GM23338 (cell line): ENCODE measurements around the gene COX6B2. TPM values are rescaled to one million over a fixed set of nuclear protein-coding genes. Genes with fewer than 3 reads are reported as not detected.

ENCODE experiments used
- ATAC-seq: fragments of 200-7000 bp; cut with Tn5 transposase; 3 replicates; pipeline ENCODE4 v1.9.1; 2020
- DNase-seq: peaks from one replicate; pipeline ENCODE4 v3.0.0-alpha.2; 2015; ENCODE audit warnings: low spot score
- H2AFZ ChIP-seq: fragments of 200-600 bp; sonication (generic); 2 replicates; pipeline ENCODE4 v1.8.0; 2016; ENCODE audit warnings: antibody characterized with exemption, mild to moderate bottlenecking, moderate library complexity
- H3F3A ChIP-seq: fragments of 200-600 bp; sonication (generic); replicated peaks from 2 replicates; pipeline ENCODE4 v1.8.0; 2017; ENCODE audit warnings: antibody characterized with exemption, mixed run types, low read depth
- H3K27ac ChIP-seq: fragments of 200-600 bp; sonication (generic); 2 replicates; pipeline ENCODE4 v1.6.1; 2016; ENCODE audit warnings: low read depth
- H3K27me3 ChIP-seq: fragments of 200-600 bp; sonication (generic); 2 replicates; pipeline ENCODE4 v1.8.0; 2016; ENCODE audit warnings: mild to moderate bottlenecking, mixed run types, moderate library complexity; ENCODE audit not compliant: insufficient read depth
- H3K36me3 ChIP-seq: fragments of 200-600 bp; sonication (generic); 2 replicates; pipeline ENCODE4 v1.8.0; 2016; ENCODE audit warnings: mild to moderate bottlenecking; ENCODE audit not compliant: insufficient read depth
- H3K4me1 ChIP-seq: fragments of 200-600 bp; sonication (generic); 2 replicates; pipeline ENCODE4 v1.8.0; 2016; ENCODE audit warnings: mild to moderate bottlenecking, moderate library complexity; ENCODE audit not compliant: insufficient read depth
- H3K4me2 ChIP-seq: fragments of 200-600 bp; sonication (generic); 2 replicates; pipeline ENCODE4 v1.7.1; 2017; ENCODE audit warnings: mixed run types
- H3K4me3 ChIP-seq: fragments of 200-600 bp; sonication (generic); 2 replicates; pipeline ENCODE4 v1.6.1; 2016; ENCODE audit warnings: mixed run types
- H3K79me2 ChIP-seq: fragments of 200-600 bp; sonication (generic); replicated peaks from 2 replicates; pipeline ENCODE4 v1.8.0; 2017; ENCODE audit warnings: mild to moderate bottlenecking; ENCODE audit not compliant: insufficient read depth
- H3K9me2 ChIP-seq: fragments of 200-600 bp; sonication (generic); 2 replicates; pipeline ENCODE4 v1.8.0; 2017; ENCODE audit not compliant: insufficient read depth
- H4K20me1 ChIP-seq: fragments of 200-600 bp; sonication (generic); replicated peaks from 2 replicates; pipeline ENCODE4 v1.8.0; 2017; ENCODE audit warnings: mild to moderate bottlenecking; ENCODE audit not compliant: insufficient read depth
- H3K27ac Mint-ChIP-seq: 2 replicates; pipeline ENCODE4 v1.8.0; 2020; ENCODE audit warnings: inconsistent platforms, mild to moderate bottlenecking, moderate library complexity, mixed read lengths
- H3K27me3 Mint-ChIP-seq: 3 replicates; pipeline ENCODE4 v1.8.0; 2022; ENCODE audit warnings: low read depth, mild to moderate bottlenecking, moderate library complexity, mixed read lengths, inconsistent platforms; ENCODE audit not compliant: insufficient read depth, poor library complexity
- H3K36me3 Mint-ChIP-seq: 3 replicates; pipeline ENCODE4 v1.8.0; 2021; ENCODE audit warnings: low read depth, mild to moderate bottlenecking, inconsistent platforms, moderate library complexity, mixed read lengths
- H3K4me1 Mint-ChIP-seq: 3 replicates; pipeline ENCODE4 v1.8.0; 2020; ENCODE audit warnings: mild to moderate bottlenecking, inconsistent platforms, mixed read lengths
- H3K4me3 Mint-ChIP-seq: 3 replicates; pipeline ENCODE4 v1.8.0; 2021; ENCODE audit warnings: moderate library complexity, mild to moderate bottlenecking, inconsistent platforms, mixed read lengths
- H3K9me3 Mint-ChIP-seq: 3 replicates; pipeline ENCODE4 v1.8.0; 2020; ENCODE audit warnings: moderate library complexity, mild to moderate bottlenecking, inconsistent platforms, mixed read lengths
- ETS1 ChIP-seq: IDR thresholded peaks from 2 replicates; pipeline ENCODE4 v1.6.1; 2016; ENCODE audit warnings: antibody characterized with exemption
- POLR2AphosphoS5 ChIP-seq: IDR thresholded peaks from 2 replicates; pipeline ENCODE4 v1.6.1; 2016; ENCODE audit warnings: antibody characterized with exemption, low read depth
- REST ChIP-seq: IDR thresholded peaks from one replicate; pipeline ENCODE4 v1.6.1; 2018; ENCODE audit warnings: antibody characterized with exemption; ENCODE audit not compliant: unreplicated experiment
- ZNF114 ChIP-seq: fragments of 250-450 bp; sonication (Bioruptor Pico); IDR thresholded peaks from 2 replicates; pipeline ENCODE4 v1.5.0; 2020; ENCODE audit warnings: mild to moderate bottlenecking, moderate library complexity
- ZNF331 ChIP-seq: fragments of 250-450 bp; sonication (Bioruptor Pico); IDR thresholded peaks from 2 replicates; pipeline ENCODE4 v1.5.0; 2020; ENCODE audit warnings: low read depth, mild to moderate bottlenecking, moderate library complexity
- polyA plus RNA-seq: library from polyadenylated mRNA; unstranded; fragments of >200 nt; fragmentation: Nextera tagmentation; extraction: Ambion mirVana; gene quantifications from 2 replicates; pipeline ENCODE4 v1.2.1, GENCODE V29; 2016
- total RNA-seq: library from RNA; depleted of rRNA; stranded (reverse); fragments of >200 nt; shearing (Covaris generic); gene quantifications from 2 replicates; pipeline ENCODE4 v1.2.3, GENCODE V29; 2014

Gene COX6B2
- total and polyA plus RNA-seq, 2 experiments from 2014 or later, result 2.7 to 5.3 TPM

GRCh38 chr19:55305491-55305890, 49.0 kb downstream of the COX6B2 start:
- Mint-ChIP-seq H3K9me3 (no peaks in the 10 kb centered on the region; the same call in 2 of the 3 replicates), H3K4me3 (no peak overlapping the region; the same call in 2 of the 3 replicates), H3K36me3 (peaks cover 63% of the 10 kb centered on the region), H3K4me1 (peaks cover 20% of the 10 kb centered on the region), H3K27me3 (peaks cover 18% of the 10 kb centered on the region), H3K27ac (no peak overlapping the region)
- Histone ChIP-seq H3K27ac (no peak overlapping the region), H3K79me2 (no peaks in the 10 kb centered on the region), H3K4me1 (peaks cover 10% of the 10 kb centered on the region), H4K20me1 (no peaks in the 10 kb centered on the region; the same call in 1 of the 2 replicates), H3K9me2 (no peaks in the 10 kb centered on the region), H3K27me3 (no peaks in the 10 kb centered on the region), H3K4me3 (no peak overlapping the region), H3K36me3 (peaks cover 11% of the 10 kb centered on the region), H2AFZ (no peak overlapping the region), H3K4me2 (no peak overlapping the region), H3F3A (peaks cover 20% of the 10 kb centered on the region)
- peak; percentile 88 for DNase-seq
- ATAC-seq, result peak; percentile 67
- TF ChIP-seq ETS1 (peak; percentile 98), ZNF331 (CRISPR knock-in tag) (no peak)

GRCh38 chr19:55304980-55305379, 49.5 kb downstream of the COX6B2 start:
- peak; percentile 86 for DNase-seq
- Histone ChIP-seq H3K27me3 (no peaks in the 10 kb centered on the region), H4K20me1 (no peaks in the 10 kb centered on the region; the same call in 1 of the 2 replicates), H3K4me3 (no peak overlapping the region), H3F3A (peaks cover 20% of the 10 kb centered on the region), H3K4me2 (0 out of 2 replicates have a peak overlapping the region, but pooled peaks have one; percentile 26), H3K79me2 (no peaks in the 10 kb centered on the region), H2AFZ (no peak overlapping the region), H3K9me2 (no peaks in the 10 kb centered on the region), H3K4me1 (peaks cover 10% of the 10 kb centered on the region), H3K27ac (0 out of 2 replicates have a peak overlapping the region, but pooled peaks have one; percentile 39), H3K36me3 (peaks cover 11% of the 10 kb centered on the region)
- Mint-ChIP-seq H3K4me1 (peaks cover 20% of the 10 kb centered on the region), H3K27me3 (peaks cover 18% of the 10 kb centered on the region), H3K27ac (peak overlapping the region; percentile 42; the same call in 1 of the 2 replicates), H3K4me3 (no peak overlapping the region), H3K9me3 (no peaks in the 10 kb centered on the region; the same call in 2 of the 3 replicates), H3K36me3 (peaks cover 60% of the 10 kb centered on the region)
- TF ChIP-seq POLR2AphosphoS5, result no peak
- TF ChIP-seq ZNF331 (CRISPR knock-in tag), result no peak
- TF ChIP-seq ZNF114, result no peak
- ATAC-seq, result peak; percentile 79

GRCh38 chr19:55304279-55304978, 50.1 kb downstream of the COX6B2 start:
- ATAC-seq (peak; percentile 69), DNase-seq (peak; percentile 92)
- Histone ChIP-seq H4K20me1 (no peaks in the 10 kb centered on the region; the same call in 1 of the 2 replicates), H3K27me3 (no peaks in the 10 kb centered on the region), H2AFZ (no peak overlapping the region), H3K36me3 (peaks cover 11% of the 10 kb centered on the region), H3K4me1 (peaks cover 10% of the 10 kb centered on the region), H3K9me2 (no peaks in the 10 kb centered on the region), H3K4me2 (0 out of 2 replicates have a peak overlapping the region, but pooled peaks have one; percentile 26), H3K27ac (0 out of 2 replicates have a peak overlapping the region, but pooled peaks have one; percentile 39), H3K79me2 (no peaks in the 10 kb centered on the region), H3K4me3 (no peak overlapping the region), H3F3A (peaks cover 20% of the 10 kb centered on the region)
- Mint-ChIP-seq H3K27me3 (peaks cover 18% of the 10 kb centered on the region), H3K4me1 (peaks cover 20% of the 10 kb centered on the region), H3K27ac (peak overlapping the region; percentile 42; the same call in 1 of the 2 replicates), H3K36me3 (peaks cover 63% of the 10 kb centered on the region), H3K9me3 (no peaks in the 10 kb centered on the region; the same call in 2 of the 3 replicates), H3K4me3 (no peak overlapping the region)
- TF ChIP-seq ETS1 (peak; percentile 94), REST (no peak)
